Fibroblast of skin of scalp (primary cell): ENCODE measurements around the gene CBLN3. TPM values are rescaled to one million over a fixed set of nuclear protein-coding genes. Genes with fewer than 3 reads are reported as not detected.
"Not testable (repeated sequence)": the region's sequence is repeated elsewhere in the genome, so short reads cannot be mapped to it uniquely, and the experiment has no call there.

ENCODE experiments used
- DNase-seq: peaks from one replicate; pipeline ENCODE4 v3.0.0-alpha.2; 2013
- polyA plus RNA-seq, 2 experiments: library from polyadenylated mRNA; unstranded; fragments of 120-200 nt; gene quantifications; one replicate each; pipeline ENCODE4 v1.2.1, GENCODE V29; 2013; ENCODE audit not compliant: insufficient read length in 2 of 2

The CBLN3 gene
- 3.4 TPM for polyA plus RNA-seq (2013, experiment 1 of 2; ENCODE audit: insufficient read length)
- 3.4 TPM for polyA plus RNA-seq (2013, experiment 2 of 2; ENCODE audit: insufficient read length)

DNA sequence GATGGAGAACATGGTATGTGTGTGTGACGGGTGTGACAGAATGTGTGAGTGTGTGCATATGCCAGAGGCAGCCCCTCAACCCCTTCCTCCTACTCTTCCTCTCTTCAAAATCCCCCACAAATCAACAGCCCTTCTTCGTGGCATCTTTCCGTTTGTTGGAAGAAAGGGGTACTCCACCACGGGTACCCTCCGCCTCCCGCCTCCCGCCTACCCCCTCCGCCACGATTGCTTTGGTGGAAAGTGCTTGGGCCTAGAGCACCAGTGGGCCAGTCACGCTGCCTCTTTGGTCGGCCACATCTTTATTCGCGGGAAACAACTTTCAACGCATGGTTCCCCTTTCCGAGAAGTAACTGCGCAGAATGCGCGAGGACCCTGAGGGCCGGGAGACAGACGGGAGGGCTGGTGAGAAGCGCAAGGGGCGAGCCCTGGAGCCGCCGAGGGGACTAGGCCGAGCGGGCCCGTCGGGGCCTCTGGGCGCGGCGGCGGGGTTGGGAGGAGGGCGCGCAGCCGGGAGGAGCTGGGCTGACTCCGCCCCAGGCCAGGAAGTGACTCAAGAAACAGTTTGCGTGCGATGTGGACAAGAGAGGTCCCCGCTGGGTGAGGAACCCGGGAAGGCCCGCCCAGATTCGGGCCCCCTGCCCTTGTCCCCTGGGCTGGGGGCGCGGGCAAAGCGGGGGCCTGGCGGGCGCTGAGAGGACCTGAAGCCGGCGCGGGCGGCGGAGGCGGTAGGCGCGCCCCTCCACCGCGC lies at the start of gene CBLN3, which contains the start of gene KHNYN:
TSS of gene CBLN3 (minus strand) at position 274 of the 748 bp plus-strand sequence. CDS start 614 bp downstream, outside the sequence.
TSS of gene KHNYN (plus strand) at position 560 of the 748 bp plus-strand sequence. CDS start 777 bp downstream, outside the sequence.
- peak; percentile 96 for DNase-seq

- no peak for DNase-seq
These were observed 45.8 kb upstream of the CBLN3 start for GRCh38 chr14:24475261-24475660.

GRCh38 chr14:24473211-24473610 lies 43.7 kb upstream of the CBLN3 start:
- DNase-seq: no peak

- not testable (repeated sequence) for DNase-seq
These were observed 41.0 kb upstream of the CBLN3 start for GRCh38 chr14:24470450-24470849.

- no peak for DNase-seq
These were observed 36.3 kb upstream of the CBLN3 start for GRCh38 chr14:24465805-24466204.

DNA sequence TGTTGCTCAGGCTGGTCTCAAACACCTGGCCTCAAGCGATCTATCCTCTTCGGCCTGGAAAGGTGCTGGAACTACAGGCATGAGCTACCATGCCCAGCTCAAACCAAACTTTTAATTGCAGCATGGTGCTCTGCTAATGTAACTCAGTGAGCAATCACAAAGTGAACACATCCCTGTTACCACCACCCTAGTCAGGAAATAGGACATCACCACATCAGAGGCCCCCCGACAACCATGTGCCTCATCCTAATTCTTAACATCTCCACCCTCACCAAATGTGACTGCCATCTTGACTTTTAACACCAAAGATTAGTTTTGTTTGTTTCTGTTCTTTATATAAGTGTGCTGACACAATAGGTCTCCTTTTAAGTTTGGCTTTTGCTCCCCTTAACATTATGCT lies 35.9 kb upstream of the CBLN3 start:
- no peak for DNase-seq

GRCh38 chr14:24463884-24464785 lies 34.7 kb upstream of the CBLN3 start:
- no peak for DNase-seq

- DNase-seq: no peak
These were observed 33.8 kb upstream of the CBLN3 start for GRCh38 chr14:24463017-24463883.

DNA sequence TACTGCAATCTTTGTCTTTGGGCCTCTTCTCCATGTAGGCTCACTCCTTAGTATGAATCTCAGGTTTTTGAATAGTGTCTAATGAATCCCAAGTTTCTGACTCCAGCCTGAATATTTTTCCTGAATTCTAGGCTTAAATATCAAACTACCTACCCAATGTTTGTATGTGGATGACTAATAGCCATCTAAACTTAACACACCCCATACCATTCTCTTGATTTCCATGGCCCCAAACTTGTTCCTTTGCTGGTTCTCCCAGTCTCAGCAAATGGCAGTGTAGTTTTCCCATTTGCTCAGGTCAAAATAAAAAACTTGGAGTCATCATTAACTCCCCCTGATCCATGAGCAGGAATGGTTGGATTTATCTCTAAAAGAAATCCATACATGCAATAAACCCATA lies 31.9 kb upstream of the CBLN3 start:
- no peak for DNase-seq

- no peak for DNase-seq
These were observed 29.9 kb upstream of the CBLN3 start for GRCh38 chr14:24459331-24459730.

GRCh38 chr14:24458736-24459135 lies 29.3 kb upstream of the CBLN3 start:
- DNase-seq: no peak

DNA sequence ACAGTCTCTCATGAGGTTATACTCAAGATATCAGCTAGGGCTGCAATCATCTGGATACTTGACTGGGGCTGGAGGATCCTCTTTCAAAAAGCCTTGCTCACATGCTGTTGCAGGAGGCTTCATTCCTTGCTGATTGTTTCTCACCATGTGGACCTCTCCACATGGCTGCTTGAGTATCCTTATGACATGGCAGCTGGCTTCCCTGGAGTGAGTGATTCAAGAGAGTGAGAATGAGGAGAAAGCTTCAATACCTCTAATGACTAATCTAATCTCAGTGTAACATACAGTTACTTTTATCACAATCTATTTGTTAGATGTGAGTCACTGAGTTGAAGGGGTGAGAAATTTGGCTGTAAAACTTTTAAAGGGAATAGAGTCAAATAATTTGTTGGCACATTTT lies 27.5 kb upstream of the CBLN3 start:
- no peak for DNase-seq

DNA sequence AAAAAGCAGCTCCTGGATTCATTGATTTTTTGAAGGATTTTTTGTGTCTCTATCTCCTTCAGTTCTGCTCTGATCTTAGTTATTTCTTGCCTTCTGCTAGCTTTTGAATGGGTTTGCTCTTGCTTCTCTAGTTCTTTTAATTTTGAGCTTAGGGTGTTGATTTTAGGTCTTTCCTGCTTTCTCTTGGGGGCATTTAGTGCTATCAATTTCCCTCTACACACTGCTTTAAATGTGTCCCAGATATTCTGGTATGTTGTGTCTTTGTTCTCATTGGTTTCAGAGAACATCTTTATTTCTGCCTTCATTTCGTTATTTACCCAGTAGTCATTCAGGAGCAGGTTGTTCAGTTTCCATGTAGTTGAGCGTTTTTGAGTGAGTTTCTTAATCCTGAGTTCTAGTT lies 21.4 kb upstream of the CBLN3 start:
- not testable (repeated sequence) for DNase-seq

- no peak for DNase-seq
These were observed 13.7 kb upstream of the CBLN3 start for GRCh38 chr14:24443053-24443665.

- peak; percentile 99 for DNase-seq
These were observed 13.0 kb upstream of the CBLN3 start, which contains the start of gene SDR39U1 for GRCh38 chr14:24442240-24443052. TSS of gene SDR39U1 (minus strand) at chr14:24442776. CDS start at chr14:24442769, 7 bp downstream.

DNA sequence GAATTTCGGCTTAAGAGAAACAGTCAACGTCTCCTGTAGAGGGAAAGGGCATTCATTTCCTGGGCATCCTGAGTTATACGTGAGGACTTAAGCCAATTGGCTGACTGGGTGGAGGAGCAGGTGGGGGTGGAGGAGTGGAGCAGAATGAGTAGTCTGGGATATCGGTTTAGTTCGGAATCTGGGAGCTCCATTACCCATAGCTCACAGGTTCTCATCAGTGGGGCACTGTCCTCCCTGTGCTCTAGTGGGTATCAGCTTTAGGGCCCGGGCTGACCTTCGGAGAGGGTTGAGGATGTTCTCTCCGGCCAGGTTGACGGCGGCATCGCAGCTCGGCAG lies 12.4 kb upstream of the CBLN3 start:
- no peak for DNase-seq

- no peak for DNase-seq
These were observed 12.0 kb upstream of the CBLN3 start for GRCh38 chr14:24441485-24441884.

GRCh38 chr14:24440606-24441399 lies 11.3 kb upstream of the CBLN3 start:
- DNase-seq: no peak

DNA sequence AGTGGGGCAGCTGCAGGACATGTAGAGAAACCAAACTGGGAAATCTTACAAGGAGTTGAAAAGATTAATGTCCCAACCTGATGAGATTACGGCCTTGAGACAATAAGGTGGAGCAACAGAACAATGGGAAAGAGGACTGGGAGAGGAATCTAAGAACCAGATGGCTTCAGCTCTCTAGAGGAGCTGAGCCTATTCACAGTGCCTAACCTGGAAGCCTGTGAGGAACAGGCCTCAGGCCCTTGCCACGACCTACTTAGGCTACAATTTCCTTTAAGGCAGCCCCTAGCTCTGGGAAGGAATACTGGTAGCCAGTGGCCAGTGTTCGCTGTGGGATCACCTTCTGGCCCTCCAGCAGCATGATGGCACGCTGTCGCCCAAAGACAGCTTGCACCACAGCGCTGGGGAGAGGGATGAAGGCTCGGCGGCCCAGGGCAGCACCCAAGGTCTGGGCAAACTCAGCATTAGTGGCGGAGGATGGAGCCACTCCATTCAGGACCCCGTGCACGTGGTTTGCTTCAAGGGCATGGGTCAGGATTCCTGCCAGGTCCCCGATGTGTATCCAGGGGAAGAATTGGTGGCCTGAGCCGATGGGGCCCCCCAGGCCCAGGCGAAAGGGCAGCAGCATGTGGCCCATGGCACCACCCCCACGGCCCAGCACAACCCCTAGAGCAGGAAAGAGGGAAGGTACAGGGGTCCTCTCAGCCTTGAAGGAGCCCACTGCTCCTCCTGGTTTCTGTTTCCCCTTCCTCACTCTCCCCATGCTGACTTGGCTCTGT lies 10.6 kb upstream of the CBLN3 start:
- DNase-seq: no peak
